Cardiac muscle cell (in vitro differentiated cells and primary cell): Measurements from ENCODE around the gene CCDC6. TPM values are rescaled to one million over a fixed set of nuclear protein-coding genes. Genes with fewer than 3 reads are reported as not detected.

Experiments used
- DNase-seq, 2 donors: peaks; one replicate each; pipeline versions ENCODE4 v3.0.0 to v3.0.0-alpha.2; 2010 to 2017; ENCODE audit warnings: low read depth in 1 of 2, low spot score in 1 of 2
- H3K27ac ChIP-seq: fragments of 200-600 bp; sonication (generic); 2 replicates; pipeline ENCODE4 v1.5.1; 2016
- H3K27me3 ChIP-seq: fragments of 200-600 bp; sonication (generic); 2 replicates; pipeline ENCODE4 v1.6.0; 2016; ENCODE audit warnings: control low read depth
- H3K36me3 ChIP-seq: fragments of 200-600 bp; sonication (generic); 2 replicates; pipeline ENCODE4 v1.5.1; 2016; ENCODE audit warnings: control low read depth
- H3K4me1 ChIP-seq: fragments of 200-600 bp; sonication (generic); 2 replicates; pipeline ENCODE4 v1.8.1; 2017; ENCODE audit warnings: low read depth, mild to moderate bottlenecking, mixed run types
- H3K4me3 ChIP-seq: fragments of 200-600 bp; sonication (generic); 2 replicates; pipeline ENCODE4 v1.5.1; 2016; ENCODE audit warnings: mild to moderate bottlenecking
- H3K9me3 ChIP-seq: fragments of 200-600 bp; sonication (generic); 2 replicates; pipeline ENCODE4 v1.5.1; 2017; ENCODE audit warnings: low read depth, mild to moderate bottlenecking, control low read depth
- polyA plus RNA-seq: library from polyadenylated mRNA; unstranded; fragments of >200 nt; fragmentation: Nextera tagmentation; extraction: Ambion mirVana; gene quantifications from 2 replicates; pipeline ENCODE4 v1.2.1, GENCODE V29; 2016
- total RNA-seq: library from RNA; depleted of rRNA; stranded (reverse); fragments of >200 nt; gene quantifications from 2 replicates; pipeline ENCODE4 v1.2.3, GENCODE V29; 2016
- TF ChIP-seq, protein P1 (sequence below): IDR thresholded peaks from 2 replicates; pipeline ENCODE4 v1.5.1; 2012; ENCODE audit warnings: low read depth, mild to moderate bottlenecking, low read length

The CCDC6 gene
- total and polyA plus RNA-seq, 2 experiments from 2014 or later, result 11.0 to 22.2 TPM

DNA sequence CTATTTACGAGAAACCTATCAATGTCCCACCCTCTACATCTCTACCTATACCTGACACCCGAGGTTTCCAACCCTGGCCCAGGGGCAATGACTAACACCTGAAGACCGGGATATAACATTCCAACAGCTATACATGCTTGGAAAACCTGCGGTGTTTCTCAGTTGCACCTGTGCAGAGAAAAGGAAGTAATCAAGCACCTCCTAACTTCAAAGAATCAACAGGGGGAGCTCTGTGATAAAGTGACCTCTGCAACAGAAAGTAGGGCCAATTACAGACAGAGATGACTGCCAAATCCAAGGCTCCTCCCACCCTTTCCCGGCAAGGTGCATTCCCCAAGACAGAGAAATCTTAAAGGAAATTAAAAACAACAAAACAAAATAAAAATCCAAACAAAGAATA lies 41.3 kb downstream of the CCDC6 start:
- DNase-seq, result peak; percentile 12 to 44
- Histone ChIP-seq H3K9me3 (no peaks in the 10 kb centered on the region), H3K4me1 (peaks cover 12% of the 10 kb centered on the region), H3K27me3 (no peaks in the 10 kb centered on the region), H3K27ac (no peak overlapping the region), H3K36me3 (no peaks in the 10 kb centered on the region), H3K4me3 (no peak overlapping the region)
- TF ChIP-seq, protein P1, sequence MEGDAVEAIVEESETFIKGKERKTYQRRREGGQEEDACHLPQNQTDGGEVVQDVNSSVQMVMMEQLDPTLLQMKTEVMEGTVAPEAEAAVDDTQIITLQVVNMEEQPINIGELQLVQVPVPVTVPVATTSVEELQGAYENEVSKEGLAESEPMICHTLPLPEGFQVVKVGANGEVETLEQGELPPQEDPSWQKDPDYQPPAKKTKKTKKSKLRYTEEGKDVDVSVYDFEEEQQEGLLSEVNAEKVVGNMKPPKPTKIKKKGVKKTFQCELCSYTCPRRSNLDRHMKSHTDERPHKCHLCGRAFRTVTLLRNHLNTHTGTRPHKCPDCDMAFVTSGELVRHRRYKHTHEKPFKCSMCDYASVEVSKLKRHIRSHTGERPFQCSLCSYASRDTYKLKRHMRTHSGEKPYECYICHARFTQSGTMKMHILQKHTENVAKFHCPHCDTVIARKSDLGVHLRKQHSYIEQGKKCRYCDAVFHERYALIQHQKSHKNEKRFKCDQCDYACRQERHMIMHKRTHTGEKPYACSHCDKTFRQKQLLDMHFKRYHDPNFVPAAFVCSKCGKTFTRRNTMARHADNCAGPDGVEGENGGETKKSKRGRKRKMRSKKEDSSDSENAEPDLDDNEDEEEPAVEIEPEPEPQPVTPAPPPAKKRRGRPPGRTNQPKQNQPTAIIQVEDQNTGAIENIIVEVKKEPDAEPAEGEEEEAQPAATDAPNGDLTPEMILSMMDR, result peak; percentile 26

DNA sequence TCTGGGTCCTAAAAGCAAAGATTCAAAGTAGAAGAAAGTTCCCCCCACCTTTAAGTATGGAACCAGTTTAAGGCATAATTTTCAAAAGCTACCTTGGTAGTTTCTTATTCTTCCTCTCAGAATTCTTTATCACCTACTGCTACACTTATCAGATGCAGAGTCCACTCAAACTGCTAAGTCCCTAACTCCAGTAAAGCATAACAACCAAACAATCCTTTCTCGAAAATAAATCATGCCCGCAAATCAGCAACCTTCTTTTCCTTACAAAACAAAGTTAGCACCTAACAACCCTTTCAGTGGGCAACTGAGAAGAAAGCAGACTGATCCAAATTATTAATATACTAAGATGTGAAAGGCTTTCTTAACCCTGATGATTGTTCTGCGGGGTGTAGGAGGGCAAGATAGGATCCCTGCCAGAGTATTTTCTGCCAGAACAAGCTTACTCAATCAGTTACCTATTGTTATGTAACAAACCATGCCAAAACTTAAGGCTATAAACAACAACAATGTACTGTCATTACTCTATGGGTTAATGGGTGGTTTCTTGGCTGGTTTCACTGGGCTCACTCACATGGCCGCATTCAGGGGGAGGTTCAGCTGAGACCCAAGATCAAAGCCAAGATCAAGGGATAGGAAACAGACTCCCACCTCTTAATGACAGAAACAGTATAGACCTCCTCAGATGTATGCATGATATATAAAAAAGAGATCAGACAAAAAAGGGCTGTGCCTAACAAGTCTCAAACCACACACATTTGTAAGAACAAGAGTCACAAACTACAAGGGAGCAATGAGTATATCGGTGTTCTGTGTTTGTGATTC lies 42.0 kb downstream of the CCDC6 start:
- no peak overlapping the region for H3K4me3 ChIP-seq
- TF ChIP-seq, protein P1, result no peak
- H3K27me3 ChIP-seq, result no peaks in the 10 kb centered on the region
- no peaks in the 10 kb centered on the region for H3K36me3 ChIP-seq
- DNase-seq, result no peak
- H3K9me3 ChIP-seq, result no peaks in the 10 kb centered on the region
- peak overlapping the region; percentile 51 for H3K27ac ChIP-seq
- peaks cover 12% of the 10 kb centered on the region for H3K4me1 ChIP-seq

DNA sequence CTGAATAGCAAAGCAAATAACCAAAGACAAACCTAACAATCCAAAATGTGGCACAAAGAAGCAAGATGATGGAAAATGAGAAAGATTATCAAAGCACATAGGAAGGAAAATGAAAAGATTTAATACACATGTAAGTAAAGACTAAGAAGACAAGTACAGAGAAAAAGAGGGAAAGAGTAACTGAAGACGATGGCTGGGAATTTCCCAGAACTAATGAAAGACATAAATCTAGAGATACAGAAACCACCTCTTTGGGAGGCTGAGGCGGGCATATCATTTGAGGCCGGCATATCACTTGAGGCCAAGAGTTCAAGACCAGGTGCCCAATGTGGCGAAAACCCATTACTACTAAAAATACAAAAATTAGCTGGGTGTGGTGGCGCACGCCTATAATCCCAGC lies 46.8 kb downstream of the CCDC6 start:
- Histone ChIP-seq H3K27ac (no peak overlapping the region), H3K27me3 (no peaks in the 10 kb centered on the region), H3K36me3 (no peaks in the 10 kb centered on the region), H3K4me3 (no peak overlapping the region), H3K9me3 (no peaks in the 10 kb centered on the region), H3K4me1 (peaks cover 14% of the 10 kb centered on the region)
- DNase-seq, result no peak
- TF ChIP-seq, protein P1, result no peak

DNA sequence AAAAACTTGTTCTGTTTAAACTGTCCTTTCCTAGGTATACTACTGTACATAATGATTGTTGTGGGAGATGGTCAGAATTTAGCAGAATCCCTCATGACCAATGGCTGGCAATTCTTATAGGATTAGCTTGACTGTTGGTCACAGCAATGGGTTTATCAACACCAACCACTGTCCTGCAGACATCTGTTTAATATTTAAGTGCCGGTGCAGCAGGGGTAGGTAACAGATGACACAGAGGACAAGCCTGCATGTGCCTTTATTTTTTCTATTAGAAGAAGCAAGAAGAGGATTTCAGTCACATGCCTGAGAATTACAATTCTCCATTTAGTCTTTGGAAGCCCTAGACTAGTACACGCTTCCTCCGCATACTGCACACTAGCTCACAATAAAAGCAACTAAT lies 48.4 kb downstream of the CCDC6 start:
- no peaks in the 10 kb centered on the region for H3K9me3 ChIP-seq
- H3K4me1 ChIP-seq, result peaks cover 8% of the 10 kb centered on the region
- DNase-seq, result no peak
- no peak overlapping the region for H3K4me3 ChIP-seq
- H3K27ac ChIP-seq, result no peak overlapping the region
- TF ChIP-seq, protein P1, result no peak
- H3K27me3 ChIP-seq, result no peaks in the 10 kb centered on the region
- no peaks in the 10 kb centered on the region for H3K36me3 ChIP-seq

DNA sequence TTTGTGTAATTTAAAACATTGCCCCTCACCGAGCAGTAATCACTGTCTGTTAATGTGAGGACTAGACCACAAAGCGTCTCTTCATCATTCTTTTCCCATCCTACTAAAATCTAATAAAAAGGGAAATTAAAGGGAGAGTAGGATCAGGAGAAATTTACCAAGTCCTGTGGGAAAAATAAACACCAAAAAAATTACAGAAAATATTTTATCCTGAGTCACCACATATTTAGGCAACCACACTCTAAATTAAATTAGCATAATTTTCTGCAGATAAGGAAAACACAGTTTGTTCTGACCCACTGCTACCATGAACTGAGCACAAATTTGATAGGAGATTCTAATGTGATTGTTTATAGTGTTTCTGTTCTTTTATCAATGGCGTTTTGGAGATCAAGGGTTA lies 49.3 kb downstream of the CCDC6 start:
- peaks cover 8% of the 10 kb centered on the region for H3K4me1 ChIP-seq
- no peak for DNase-seq
- TF ChIP-seq, protein P1, result no peak

More for the DNA sequence above, 49.3 kb downstream of the CCDC6 start:
- Histone ChIP-seq H3K9me3 (no peaks in the 10 kb centered on the region), H3K36me3 (no peaks in the 10 kb centered on the region), H3K27ac (no peak overlapping the region), H3K4me3 (no peak overlapping the region), H3K27me3 (no peaks in the 10 kb centered on the region)
